ENCODE results near the gene SLC6A2.

SLC6A2 gene

GRCh38 chr16:55668340-55669281, 12.8 kb downstream of the SLC6A2 start:
- no peaks in the 10 kb centered on the region for H3K9me3 Mint-ChIP-seq
- no peak for ATAC-seq (replicated peaks)
- H3K27me3 Mint-ChIP-seq: peaks cover 27 to 31% of the 10 kb centered on the region in 2 donors
- no peaks in the 10 kb centered on the region for H3K4me1 Mint-ChIP-seq (ENCODE audit: low read depth in 2 of 2)
- H3K27ac Mint-ChIP-seq: no peak overlapping the region
- peaks cover 3% of the 10 kb centered on the region for H3K36me3 Mint-ChIP-seq (ENCODE audit: insufficient read depth)
- no peak for DNase-seq
- H3K4me3 Mint-ChIP-seq: no peak overlapping the region

GRCh38 chr16:55671206-55671973, 15.6 kb downstream of the SLC6A2 start:
- H3K9me3 Mint-ChIP-seq: no peaks in the 10 kb centered on the region
- peaks cover 14 to 20% of the 10 kb centered on the region in 2 donors for H3K27me3 Mint-ChIP-seq
- peaks cover 3% of the 10 kb centered on the region for H3K36me3 Mint-ChIP-seq (ENCODE audit: insufficient read depth)
- no peak overlapping the region for H3K4me3 Mint-ChIP-seq
- no peak overlapping the region for H3K27ac Mint-ChIP-seq
- ATAC-seq (replicated peaks): no peak
- H3K4me1 Mint-ChIP-seq (ENCODE audit: low read depth in 2 of 2): no peaks in the 10 kb centered on the region
- DNase-seq: no peak

- no peak for ATAC-seq (replicated peaks)
- H3K4me1 Mint-ChIP-seq (ENCODE audit: low read depth in 2 of 2): no peaks in the 10 kb centered on the region
- no peaks in the 10 kb centered on the region for H3K9me3 Mint-ChIP-seq
- H3K36me3 Mint-ChIP-seq (ENCODE audit: insufficient read depth): peaks cover 3% of the 10 kb centered on the region
- no peak overlapping the region for H3K4me3 Mint-ChIP-seq
- DNase-seq: no peak
- H3K27ac Mint-ChIP-seq: no peak overlapping the region
- peaks cover 19% of the 10 kb centered on the region in 2 donors for H3K27me3 Mint-ChIP-seq
Observed at GRCh38 chr16:55671974-55672280, 16.1 kb downstream of the SLC6A2 start.

- Mint-ChIP-seq H3K4me1 (ENCODE audit: low read depth in 2 of 2) (no peaks in the 10 kb centered on the region), H3K27ac (no peak overlapping the region), H3K9me3 (no peaks in the 10 kb centered on the region), H3K27me3 (peaks cover 14 to 25% of the 10 kb centered on the region in 2 donors), H3K4me3 (no peak overlapping the region), H3K36me3 (ENCODE audit: insufficient read depth) (peaks cover 3% of the 10 kb centered on the region)
- DNase-seq (no peak), ATAC-seq (replicated peaks) (no peak)
Observed at GRCh38 chr16:55672471-55672870, 16.7 kb downstream of the SLC6A2 start.

GRCh38 chr16:55678161-55678821, 22.5 kb downstream of the SLC6A2 start:
- Mint-ChIP-seq H3K27me3 (peaks cover 32 to 69% of the 10 kb centered on the region in 2 donors), H3K27ac (no peak overlapping the region), H3K4me1 (ENCODE audit: low read depth in 2 of 2) (no peaks in the 10 kb centered on the region), H3K36me3 (ENCODE audit: insufficient read depth) (peaks cover 6% of the 10 kb centered on the region), H3K4me3 (no peak overlapping the region), H3K9me3 (no peaks in the 10 kb centered on the region)
- ATAC-seq (replicated peaks): no peak
- no peak for DNase-seq

GRCh38 chr16:55682086-55682485, 26.3 kb downstream of the SLC6A2 start:
- no peak for ATAC-seq (replicated peaks)
- Mint-ChIP-seq H3K36me3 (ENCODE audit: insufficient read depth) (peaks cover 6% of the 10 kb centered on the region), H3K27me3 (peaks cover 42 to 81% of the 10 kb centered on the region in 2 donors), H3K9me3 (no peaks in the 10 kb centered on the region), H3K27ac (no peak overlapping the region), H3K4me3 (no peak overlapping the region), H3K4me1 (ENCODE audit: low read depth in 2 of 2) (no peaks in the 10 kb centered on the region)
- no peak for DNase-seq

GRCh38 chr16:55685973-55686372, 30.2 kb downstream of the SLC6A2 start:
- ATAC-seq (replicated peaks): no peak
- peaks cover 41 to 75% of the 10 kb centered on the region in 2 donors for H3K27me3 Mint-ChIP-seq
- H3K27ac Mint-ChIP-seq: no peak overlapping the region
- no peaks in the 10 kb centered on the region for H3K9me3 Mint-ChIP-seq
- no peaks in the 10 kb centered on the region for H3K4me1 Mint-ChIP-seq (ENCODE audit: low read depth in 2 of 2)
- H3K36me3 Mint-ChIP-seq (ENCODE audit: insufficient read depth): peaks cover 2% of the 10 kb centered on the region
- H3K4me3 Mint-ChIP-seq: no peak overlapping the region
- DNase-seq: no peak

GRCh38 chr16:55686671-55687070, 30.9 kb downstream of the SLC6A2 start:
- H3K9me3 Mint-ChIP-seq: no peaks in the 10 kb centered on the region
- ATAC-seq (replicated peaks): no peak
- H3K36me3 Mint-ChIP-seq (ENCODE audit: insufficient read depth): peaks cover 2% of the 10 kb centered on the region
- no peak for DNase-seq
- H3K27me3 Mint-ChIP-seq: peaks cover 44 to 68% of the 10 kb centered on the region in 2 donors
- no peak overlapping the region for H3K27ac Mint-ChIP-seq
- H3K4me3 Mint-ChIP-seq: no peak overlapping the region
- H3K4me1 Mint-ChIP-seq (ENCODE audit: low read depth in 2 of 2): no peaks in the 10 kb centered on the region

GRCh38 chr16:55687802-55688201, 32.0 kb downstream of the SLC6A2 start:
- Mint-ChIP-seq H3K9me3 (no peaks in the 10 kb centered on the region), H3K27ac (no peak overlapping the region), H3K27me3 (peaks cover 49 to 67% of the 10 kb centered on the region in 2 donors), H3K4me1 (ENCODE audit: low read depth in 2 of 2) (no peaks in the 10 kb centered on the region), H3K4me3 (no peak overlapping the region), H3K36me3 (ENCODE audit: insufficient read depth) (no peaks in the 10 kb centered on the region)
- ATAC-seq (replicated peaks) (no peak), DNase-seq (no peak)

GRCh38 chr16:55690841-55691240, 35.1 kb downstream of the SLC6A2 start:
- Mint-ChIP-seq H3K36me3 (ENCODE audit: insufficient read depth) (no peaks in the 10 kb centered on the region), H3K4me3 (no peak overlapping the region), H3K27ac (no peak overlapping the region), H3K9me3 (no peaks in the 10 kb centered on the region), H3K27me3 (peaks cover 29 to 43% of the 10 kb centered on the region in 2 donors), H3K4me1 (ENCODE audit: low read depth in 2 of 2) (no peaks in the 10 kb centered on the region)
- DNase-seq (no peak), ATAC-seq (replicated peaks) (no peak)

GRCh38 chr16:55691771-55692170, 36.0 kb downstream of the SLC6A2 start:
- no peaks in the 10 kb centered on the region for H3K9me3 Mint-ChIP-seq
- H3K27me3 Mint-ChIP-seq: peaks cover 29 to 41% of the 10 kb centered on the region in 2 donors
- no peaks in the 10 kb centered on the region for H3K36me3 Mint-ChIP-seq (ENCODE audit: insufficient read depth)
- no peak overlapping the region for H3K4me3 Mint-ChIP-seq
- ATAC-seq (replicated peaks): no peak
- H3K27ac Mint-ChIP-seq: no peak overlapping the region
- no peak for DNase-seq
- H3K4me1 Mint-ChIP-seq (ENCODE audit: low read depth in 2 of 2): no peaks in the 10 kb centered on the region

- Mint-ChIP-seq H3K4me1 (ENCODE audit: low read depth in 2 of 2) (no peaks in the 10 kb centered on the region), H3K36me3 (ENCODE audit: insufficient read depth) (no peaks in the 10 kb centered on the region), H3K27ac (no peak overlapping the region), H3K4me3 (no peak overlapping the region), H3K27me3 (peaks cover 12 to 13% of the 10 kb centered on the region in 2 donors), H3K9me3 (no peaks in the 10 kb centered on the region)
- DNase-seq (no peak), ATAC-seq (replicated peaks) (no peak)
Observed at GRCh38 chr16:55695595-55695994, 39.8 kb downstream of the SLC6A2 start.

- Mint-ChIP-seq H3K4me1 (ENCODE audit: low read depth in 2 of 2) (peaks cover 0 to 3% of the 10 kb centered on the region in 2 donors), H3K27me3 (no peaks in the 10 kb centered on the region), H3K9me3 (no peaks in the 10 kb centered on the region), H3K4me3 (no peak overlapping the region), H3K36me3 (ENCODE audit: insufficient read depth) (no peaks in the 10 kb centered on the region), H3K27ac (no peak overlapping the region)
- ATAC-seq (replicated peaks): no peak
- DNase-seq: no peak
Observed at GRCh38 chr16:55697867-55698266, 42.1 kb downstream of the SLC6A2 start.
